SK-N-SH (cell line): ENCODE data around the gene GAP43. TPM values are rescaled to one million over a fixed set of nuclear protein-coding genes. Genes with fewer than 3 reads are reported as not detected.

ENCODE experiments used
- CTCF ChIA-PET: fragments of 300-600, 350-600 bp; formaldehyde crosslinking; extraction: SDS; loops from one replicate; lab custom pipeline; 2021; lab: Yijun Ruan, JAX
- POLR2A ChIA-PET: fragments of 350-600 bp; sonication (Branson Sonifier 250); formaldehyde crosslinking; extraction: SDS; loops from one replicate; lab custom pipeline; 2020; ENCODE audit warnings: antibody characterized with exemption, inconsistent platforms; lab: Yijun Ruan, JAX
- DNase-seq: peaks from one replicate; pipeline ENCODE4 v3.0.0; 2012
- H2AFZ ChIP-seq: fragments of 200-600 bp; sonication (generic); 2 replicates; pipeline ENCODE4 v1.8.1; 2016; ENCODE audit warnings: antibody characterized with exemption, mild to moderate bottlenecking, low read depth
- H3F3A ChIP-seq: fragments of 200-600 bp; sonication (generic); replicated peaks from 2 replicates; pipeline ENCODE3; 2016; ENCODE audit warnings: antibody characterized with exemption, mild to moderate bottlenecking; ENCODE audit not compliant: insufficient read depth
- H3K27ac ChIP-seq, 2 experiments: fragments of 200-500 bp in 1 of 2; fragments of 200-600 bp in 1 of 2; sonication (Bioruptor generic) in 1 of 2; sonication (generic), shearing (Covaris generic) in 1 of 2; 2 replicates each; pipeline versions ENCODE4 v1.5.1 to v1.6.1; 2014 to 2016; ENCODE audit warnings: low read depth in 2 of 2, inconsistent platforms in 1 of 2, low read length in 1 of 2, mild to moderate bottlenecking in 1 of 2, mixed read lengths in 1 of 2
- H3K27me3 ChIP-seq: fragments of 200-600 bp; sonication (generic), shearing (Covaris generic); 2 replicates; pipeline ENCODE4 v1.6.1; 2016; ENCODE audit warnings: mixed run types; ENCODE audit not compliant: insufficient read depth
- H3K36me3 ChIP-seq, 2 experiments: fragments of 200-500 bp in 1 of 2; fragments of 200-600 bp in 1 of 2; sonication (Bioruptor generic) in 1 of 2; sonication (generic) in 1 of 2; replicated peaks in 1 of 2; 2 replicates each; pipeline versions ENCODE3 to v1.5.1; 2014 to 2016; ENCODE audit warnings: low read length in 1 of 2, mild to moderate bottlenecking in 1 of 2; ENCODE audit not compliant: insufficient read depth in 2 of 2, control insufficient read depth in 1 of 2
- H3K4me1 ChIP-seq, 2 experiments: fragments of 200-500 bp in 1 of 2; fragments of 200-600 bp in 1 of 2; sonication (Bioruptor generic) in 1 of 2; sonication (generic), shearing (Covaris generic) in 1 of 2; 2 replicates each; pipeline versions ENCODE4 v1.5.1 to v1.6.1; 2014 to 2016; ENCODE audit warnings: low read depth in 1 of 2, low read length in 1 of 2, mixed run types in 1 of 2; ENCODE audit not compliant: insufficient read depth in 2 of 2, control insufficient read depth in 1 of 2
- H3K4me2 ChIP-seq: fragments of 200-600 bp; sonication (generic), shearing (Covaris generic); 2 replicates; pipeline ENCODE4 v1.6.1; 2017; ENCODE audit warnings: mixed run types
- H3K4me3 ChIP-seq, 2 experiments: fragments of 200-500 bp in 1 of 2; fragments of 200-600 bp in 1 of 2; sonication (Bioruptor generic) in 1 of 2; sonication (generic), shearing (Covaris generic) in 1 of 2; 2 replicates each; pipeline versions ENCODE4 v1.5.1 to v1.8.1; 2014 to 2016; ENCODE audit warnings: low read depth in 2 of 2, inconsistent platforms in 1 of 2, low read length in 1 of 2, mild to moderate bottlenecking in 1 of 2, mixed read lengths in 1 of 2, moderate library complexity in 1 of 2
- H3K79me2 ChIP-seq: fragments of 200-600 bp; sonication (generic); 2 replicates; pipeline ENCODE4 v1.8.1; 2017; ENCODE audit warnings: mild to moderate bottlenecking; ENCODE audit not compliant: insufficient read depth
- H3K9ac ChIP-seq: fragments of 200-600 bp; sonication (generic); 2 replicates; pipeline ENCODE4 v1.6.1; 2017; ENCODE audit warnings: mixed run types
- H3K9me2 ChIP-seq: fragments of 200-600 bp; sonication (generic); 2 replicates; pipeline ENCODE4 v1.6.1; 2017; ENCODE audit warnings: mixed run types
- H3K9me3 ChIP-seq: fragments of 200-600 bp; sonication (generic); 2 replicates; pipeline ENCODE4 v1.6.1; 2017; ENCODE audit warnings: mixed run types, mild to moderate bottlenecking, moderate library complexity
- H4K20me1 ChIP-seq: fragments of 200-600 bp; sonication (generic); 2 replicates; pipeline ENCODE4 v1.6.1; 2017; ENCODE audit warnings: mild to moderate bottlenecking, mixed run types; ENCODE audit not compliant: insufficient read depth
- CHD2 ChIP-seq: fragments of 150-350 bp; IDR thresholded peaks from 2 replicates; pipeline ENCODE4 v1.6.1; 2018; ENCODE audit warnings: low read length; ENCODE audit not compliant: partially characterized antibody
- CTCF ChIP-seq: fragments of 200-600 bp; sonication (generic); IDR thresholded peaks from 2 replicates; pipeline ENCODE4 v1.6.1; 2017; ENCODE audit warnings: antibody characterized with exemption, mild to moderate bottlenecking, moderate library complexity
- EP300 ChIP-seq, 2 experiments: IDR thresholded peaks; 2 replicates each; pipeline versions ENCODE4 v1.4.0 to v1.6.1; 2012; ENCODE audit warnings: borderline replicate concordance in 1 of 2, low read depth in 1 of 2, low read length in 1 of 2
- EZH2phosphoT487 ChIP-seq: fragments of 200-600 bp; sonication (generic); IDR thresholded peaks from 2 replicates; pipeline ENCODE4 v1.6.1; 2017; ENCODE audit warnings: low read depth, mixed run types, mild to moderate bottlenecking, antibody characterized with exemption, moderate library complexity, borderline replicate concordance
- FOXM1 ChIP-seq: IDR thresholded peaks from 2 replicates; pipeline ENCODE4 v1.4.0; 2012; ENCODE audit warnings: low read depth, mild to moderate bottlenecking
- GABPA ChIP-seq: IDR thresholded peaks from 2 replicates; pipeline ENCODE4 v1.4.0; 2012; ENCODE audit warnings: low read depth, mild to moderate bottlenecking
- GATA2 ChIP-seq: sonication (generic); formaldehyde crosslinking; IDR thresholded peaks from 2 replicates; pipeline ENCODE4 v1.5.0; 2020; ENCODE audit warnings: mild to moderate bottlenecking, missing genetic modification reagents
- MEF2A ChIP-seq: IDR thresholded peaks from 2 replicates; pipeline ENCODE4 v1.4.0; 2012; ENCODE audit warnings: low read depth, borderline replicate concordance
- NFIC ChIP-seq: IDR thresholded peaks from 2 replicates; pipeline ENCODE4 v1.4.0; 2012; ENCODE audit warnings: borderline replicate concordance
- PBX3 ChIP-seq: IDR thresholded peaks from 2 replicates; pipeline ENCODE4; 2012
- POLR2AphosphoS5 ChIP-seq: IDR thresholded peaks from 2 replicates; pipeline ENCODE4 v1.6.1; 2012; ENCODE audit warnings: low read depth, low read length
- RAD21 ChIP-seq: IDR thresholded peaks from 2 replicates; pipeline ENCODE4 v1.6.1; 2012; ENCODE audit warnings: mild to moderate bottlenecking, low read length
- RCOR1 ChIP-seq: fragments of 150-350 bp; IDR thresholded peaks from 2 replicates; pipeline ENCODE4 v1.6.1; 2017; ENCODE audit warnings: antibody characterized with exemption, low read length
- REST ChIP-seq: IDR thresholded peaks from 2 replicates; pipeline ENCODE4 v1.6.1; 2012; ENCODE audit warnings: mild to moderate bottlenecking, low read depth, low read length, moderate library complexity
- RXRA ChIP-seq: IDR thresholded peaks from 2 replicates; pipeline ENCODE4 v1.4.0; 2012; ENCODE audit warnings: low read depth, mild to moderate bottlenecking, borderline replicate concordance
- TAF1 ChIP-seq: IDR thresholded peaks from 2 replicates; pipeline ENCODE4 v1.6.1; 2012; ENCODE audit warnings: low read depth, mild to moderate bottlenecking, low read length, moderate library complexity, borderline replicate concordance
- TCF12 ChIP-seq: IDR thresholded peaks from 2 replicates; pipeline ENCODE4 v1.4.0; 2012
- USF1 ChIP-seq: IDR thresholded peaks from 2 replicates; pipeline ENCODE4 v1.4.0; 2012; ENCODE audit warnings: low read depth, borderline replicate concordance
- YY1 ChIP-seq: IDR thresholded peaks from 2 replicates; pipeline ENCODE4 v1.4.0; 2012; ENCODE audit warnings: low read depth, mild to moderate bottlenecking
- ZBTB33 ChIP-seq: IDR thresholded peaks from 2 replicates; pipeline ENCODE4 v1.4.0; 2012; ENCODE audit warnings: low read depth, borderline replicate concordance
- WGBS: methylation state at CpG from one replicate; pipeline ENCODE4 v1.1.6; 2017; ENCODE audit warnings: low lambda C conversion rate; 5-methylcytosine and 5-hydroxymethylcytosine counted together
- polyA plus RNA-seq, 3 experiments: library from polyadenylated mRNA; depleted of rRNA; stranded (reverse); fragments of >200 nt; gene quantifications; 2 replicates each; pipeline ENCODE4 v1.2.3, GENCODE V29; 2012

GAP43 gene
- polyA plus RNA-seq, 1 of the 3 experiments (the other 2 are of a cell fraction), result 14.0 TPM

- no peak overlapping the region for H3K4me2 ChIP-seq
- H3K36me3 ChIP-seq, result no peaks in the 10 kb centered on the region
- H3K27me3 ChIP-seq, result no peaks in the 10 kb centered on the region
- no peak overlapping the region for H3K9ac ChIP-seq
- no peak overlapping the region for H3K4me3 ChIP-seq
- ChIA-PET POLR2A (no interaction called here), CTCF (no interaction called here)
- peaks cover under 1% of the 10 kb centered on the region for H3F3A ChIP-seq
- H2AFZ ChIP-seq, result no peak overlapping the region
- H3K9me3 ChIP-seq, result no peaks in the 10 kb centered on the region
- WGBS, result 46% methylated on average over 1 of the region's 1 CpG
- peaks cover 10 to 11% of the 10 kb centered on the region in 2 experiments; a peak in 3 of 4 replicates for H3K4me1 ChIP-seq
- H3K9me2 ChIP-seq, result no peaks in the 10 kb centered on the region
- TF ChIP-seq MEF2A, result no peak
- no peak for TF ChIP-seq TAF1
- TF ChIP-seq CHD2, result no peak
- TF ChIP-seq TCF12, result no peak
- no peak for TF ChIP-seq NFIC
- no peak for TF ChIP-seq RAD21
- no peak for TF ChIP-seq USF1
- TF ChIP-seq GATA2 (CRISPR knock-in tag), result no peak
- DNase-seq, result no peak
- no peaks in the 10 kb centered on the region for H4K20me1 ChIP-seq
- H3K27ac ChIP-seq, result no peak overlapping the region
- no peaks in the 10 kb centered on the region for H3K79me2 ChIP-seq
Measured at GRCh38 chr3:115628075-115628412, 4.7 kb downstream of the GAP43 start.

GRCh38 chr3:115630850-115631249 is 7.5 kb downstream of the GAP43 start:
- ChIA-PET CTCF (no interaction called here), POLR2A (no interaction called here)
- no peaks in the 10 kb centered on the region for H3K9me2 ChIP-seq
- no peaks in the 10 kb centered on the region for H3F3A ChIP-seq
- WGBS, result 73% methylated on average over 3 of the region's 3 CpGs
- H3K4me2 ChIP-seq, result no peak overlapping the region
- no peaks in the 10 kb centered on the region; a peak in 2 of 4 replicates for H3K4me1 ChIP-seq
- no peak for DNase-seq
- H3K36me3 ChIP-seq, result no peaks in the 10 kb centered on the region
- H3K4me3 ChIP-seq, result no peak overlapping the region
- no peak overlapping the region for H3K9ac ChIP-seq
- no peaks in the 10 kb centered on the region for H3K79me2 ChIP-seq
- H3K27me3 ChIP-seq, result no peaks in the 10 kb centered on the region
- no peaks in the 10 kb centered on the region for H3K9me3 ChIP-seq
- no peak overlapping the region for H3K27ac ChIP-seq
- no peak overlapping the region for H2AFZ ChIP-seq
- no peaks in the 10 kb centered on the region for H4K20me1 ChIP-seq
- TF ChIP-seq EP300 (IDR thresholded peaks at IDR 0.05; ENCODE audit: borderline replicate concordance in 1 of 2, low read depth in 1 of 2, low read length in 1 of 2) (no peak), RXRA (no peak), CTCF (no peak), GABPA (no peak), MEF2A (no peak), FOXM1 (no peak), REST (no peak), EZH2phosphoT487 (no peak), ZBTB33 (no peak), RAD21 (no peak), YY1 (no peak), PBX3 (no peak), POLR2AphosphoS5 (no peak), RCOR1 (no peak)
